ENCODE results near the gene AS3MT.
"Not testable (repeated sequence)": the region's sequence is repeated elsewhere in the genome, so short reads cannot be mapped to it uniquely, and the experiment has no call there.

DNA sequence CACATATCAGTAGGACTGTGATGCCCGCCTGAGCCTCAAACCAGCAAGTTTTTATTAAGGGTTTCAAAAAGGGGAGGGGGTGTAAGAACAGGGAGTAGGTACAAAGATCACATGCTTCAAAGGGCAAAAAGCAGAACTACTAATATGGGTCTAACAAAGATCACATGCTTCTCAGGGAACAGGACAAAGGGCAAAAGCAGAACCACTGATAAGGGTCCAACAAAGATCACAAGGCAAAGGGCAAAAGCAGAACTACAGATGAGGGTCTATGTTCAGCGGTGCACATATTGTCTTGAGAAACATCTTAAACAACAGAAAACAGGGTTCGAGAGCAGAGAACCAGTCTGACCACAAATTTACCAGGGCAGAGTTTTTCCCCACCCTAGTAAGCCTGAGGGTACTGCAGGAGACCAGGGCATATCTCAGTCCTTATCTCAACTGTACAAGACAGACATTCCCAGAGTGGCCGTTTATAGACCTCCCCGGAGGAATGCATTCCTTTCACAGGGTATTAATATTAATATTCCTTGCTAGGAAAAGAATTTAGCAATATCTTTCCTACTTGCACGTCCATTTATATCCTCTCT is 25.0 kb upstream of the AS3MT start:
- TF ChIP-seq EZH2 (IDR thresholded peaks at IDR 0.05; ENCODE audit: borderline replicate concordance, low read length): not testable (repeated sequence)
- TF ChIP-seq, protein P1, sequence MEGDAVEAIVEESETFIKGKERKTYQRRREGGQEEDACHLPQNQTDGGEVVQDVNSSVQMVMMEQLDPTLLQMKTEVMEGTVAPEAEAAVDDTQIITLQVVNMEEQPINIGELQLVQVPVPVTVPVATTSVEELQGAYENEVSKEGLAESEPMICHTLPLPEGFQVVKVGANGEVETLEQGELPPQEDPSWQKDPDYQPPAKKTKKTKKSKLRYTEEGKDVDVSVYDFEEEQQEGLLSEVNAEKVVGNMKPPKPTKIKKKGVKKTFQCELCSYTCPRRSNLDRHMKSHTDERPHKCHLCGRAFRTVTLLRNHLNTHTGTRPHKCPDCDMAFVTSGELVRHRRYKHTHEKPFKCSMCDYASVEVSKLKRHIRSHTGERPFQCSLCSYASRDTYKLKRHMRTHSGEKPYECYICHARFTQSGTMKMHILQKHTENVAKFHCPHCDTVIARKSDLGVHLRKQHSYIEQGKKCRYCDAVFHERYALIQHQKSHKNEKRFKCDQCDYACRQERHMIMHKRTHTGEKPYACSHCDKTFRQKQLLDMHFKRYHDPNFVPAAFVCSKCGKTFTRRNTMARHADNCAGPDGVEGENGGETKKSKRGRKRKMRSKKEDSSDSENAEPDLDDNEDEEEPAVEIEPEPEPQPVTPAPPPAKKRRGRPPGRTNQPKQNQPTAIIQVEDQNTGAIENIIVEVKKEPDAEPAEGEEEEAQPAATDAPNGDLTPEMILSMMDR (IDR thresholded peaks at IDR 0.05; ENCODE audit: low read length): not testable (repeated sequence)

Measured in OCI-LY1 (cell line).